ENCODE results near the gene CD300LB.

Gene CD300LB

GRCh38 chr17:74474043-74474792 lies 57.1 kb downstream of the CD300LB start:
- Mint-ChIP-seq H3K4me3 (no peak overlapping the region), H3K9me3 (peaks cover 4% of the 10 kb centered on the region), H3K4me1 (peaks cover 91% of the 10 kb centered on the region), H3K27ac (peak overlapping the region; percentile 87), H3K36me3 (peaks cover 65% of the 10 kb centered on the region)
- DNase-seq (ENCODE audit: low spot score in 2 of 2): no peak
- peak; percentile 45 for ATAC-seq

GRCh38 chr17:74473294-74473693 lies 58.0 kb downstream of the CD300LB start:
- Mint-ChIP-seq H3K9me3 (peaks cover 4% of the 10 kb centered on the region), H3K4me3 (no peak overlapping the region), H3K36me3 (peaks cover 65% of the 10 kb centered on the region), H3K27ac (peak overlapping the region; percentile 87), H3K4me1 (peaks cover 82% of the 10 kb centered on the region)
- ATAC-seq: no peak
- no peak for DNase-seq (ENCODE audit: low spot score in 2 of 2)

GRCh38 chr17:74472890-74473289 lies 58.4 kb downstream of the CD300LB start:
- H3K4me3 Mint-ChIP-seq: no peak overlapping the region
- DNase-seq (ENCODE audit: low spot score in 2 of 2) (no peak), ATAC-seq (no peak)
- H3K27ac Mint-ChIP-seq: peak overlapping the region; percentile 87
- peaks cover 4% of the 10 kb centered on the region for H3K9me3 Mint-ChIP-seq
- peaks cover 65% of the 10 kb centered on the region for H3K36me3 Mint-ChIP-seq
- H3K4me1 Mint-ChIP-seq: peaks cover 78% of the 10 kb centered on the region

- DNase-seq (ENCODE audit: low spot score in 2 of 2) (no peak), ATAC-seq (peak; percentile 63)
- H3K9me3 Mint-ChIP-seq: peaks cover 4% of the 10 kb centered on the region
- peaks cover 59% of the 10 kb centered on the region for H3K36me3 Mint-ChIP-seq
- peaks cover 70% of the 10 kb centered on the region for H3K4me1 Mint-ChIP-seq
- H3K4me3 Mint-ChIP-seq: no peak overlapping the region
- H3K27ac Mint-ChIP-seq: peak overlapping the region; percentile 87
These were observed 59.9 kb downstream of the CD300LB start for GRCh38 chr17:74471341-74471740.

Data from stimulated activated effector memory CD8-positive, alpha-beta T cell treated with anti-CD3 and anti-CD28 coated beads, Interleukin-12 subunit alpha, Interleukin-12 subunit beta, amount 100 ng/mL, for 72 hours (primary cell).